ENCODE measurements around the gene ALCAM.
"Not testable (repeated sequence)": the region's sequence is repeated elsewhere in the genome, so short reads cannot be mapped to it uniquely, and the experiment has no call there.

The ALCAM gene

GRCh38 chr3:105537371-105538080 is 170.8 kb downstream of the ALCAM start:
- DNase-seq = no peak

- DNase-seq = no peak
Observed at GRCh38 chr3:105538483-105538882, 171.8 kb downstream of the ALCAM start.

GRCh38 chr3:105539897-105540296 is 173.2 kb downstream of the ALCAM start:
- DNase-seq = no peak

GRCh38 chr3:105542282-105543019 is 175.7 kb downstream of the ALCAM start:
- DNase-seq = no peak

DNA sequence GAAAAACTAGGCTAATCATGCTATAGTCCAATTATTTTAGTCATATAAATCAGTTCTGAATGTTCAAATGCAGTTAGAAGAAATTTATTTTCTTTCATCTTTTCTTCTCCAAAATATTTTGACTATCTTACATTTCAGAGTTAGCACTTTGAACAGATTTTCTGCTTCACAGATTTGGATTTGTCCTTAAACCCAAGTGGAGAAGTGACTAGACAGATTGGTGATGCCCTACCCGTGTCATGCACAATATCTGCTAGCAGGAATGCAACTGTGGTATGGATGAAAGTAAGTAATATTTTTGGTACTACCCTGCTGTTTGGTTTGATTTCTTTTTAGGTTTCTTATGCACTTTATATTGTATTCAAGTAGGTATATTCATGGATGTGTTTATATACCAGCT is 178.3 kb downstream of the ALCAM start:
- DNase-seq = no peak

GRCh38 chr3:105553851-105554250 is 187.1 kb downstream of the ALCAM start:
- no peak for DNase-seq

- DNase-seq = no peak
Observed at GRCh38 chr3:105555206-105555605, 188.5 kb downstream of the ALCAM start.

DNA sequence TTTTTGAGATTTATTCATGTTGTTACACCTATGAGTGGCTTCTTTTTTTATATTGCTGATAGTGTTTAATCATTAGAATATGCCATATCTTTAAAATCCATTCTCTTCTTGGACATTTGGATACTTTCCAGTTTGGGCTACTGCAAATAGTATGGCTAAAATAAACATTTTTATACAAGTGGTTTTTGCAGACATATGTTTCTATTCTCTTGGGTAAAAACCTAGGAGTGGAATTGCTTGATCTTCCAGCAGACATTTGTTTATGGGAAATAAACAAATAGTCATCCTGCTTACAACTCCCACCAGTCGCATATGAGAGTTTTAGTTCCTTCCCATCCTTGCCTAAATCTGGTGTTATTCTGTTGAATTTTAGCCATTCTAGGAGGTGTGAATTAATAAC is 193.1 kb downstream of the ALCAM start:
- DNase-seq = no peak

DNA sequence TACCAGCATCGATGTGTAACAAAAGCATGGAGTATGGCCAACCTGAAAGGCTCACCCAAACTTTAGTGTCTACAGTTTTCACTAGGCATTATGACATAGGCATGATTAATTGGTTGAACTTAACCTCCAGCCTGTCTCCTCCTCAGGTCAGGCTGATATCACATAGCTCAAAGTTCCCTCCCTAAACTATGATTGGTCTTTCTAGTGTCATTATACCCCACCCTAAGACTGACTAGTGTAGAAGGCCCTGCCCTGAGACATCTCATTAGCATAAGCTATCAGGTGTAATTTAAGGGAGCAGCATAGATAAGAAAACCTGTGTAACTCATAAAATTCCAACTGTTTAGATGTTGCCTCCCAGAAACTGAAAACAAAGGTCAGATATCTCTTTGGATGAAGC is 195.2 kb downstream of the ALCAM start:
- DNase-seq = no peak

- no peak for DNase-seq
Observed at GRCh38 chr3:105564546-105565288, 198.0 kb downstream of the ALCAM start.

DNA sequence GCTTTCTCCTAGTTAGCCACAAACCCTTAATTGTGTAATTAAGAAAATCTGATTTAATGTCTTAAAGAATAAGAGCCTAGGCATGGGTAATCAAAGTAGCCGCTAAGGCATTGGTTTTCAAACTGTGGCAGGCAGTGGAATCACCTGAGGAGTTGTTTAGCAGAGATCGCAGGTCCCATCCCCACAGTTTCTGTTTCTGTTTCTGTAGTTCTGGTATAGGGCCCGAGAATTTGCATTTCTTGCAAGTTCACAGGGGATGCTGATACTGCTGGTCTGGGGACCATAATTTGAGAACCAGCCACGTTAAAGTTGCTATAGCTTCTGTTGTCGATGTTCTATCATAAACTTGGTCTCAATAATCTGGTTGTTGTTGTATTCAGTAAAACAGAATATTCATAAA is 204.3 kb downstream of the ALCAM start:
- no peak for DNase-seq

GRCh38 chr3:105572501-105572900 is 205.8 kb downstream of the ALCAM start:
- DNase-seq = no peak

DNA sequence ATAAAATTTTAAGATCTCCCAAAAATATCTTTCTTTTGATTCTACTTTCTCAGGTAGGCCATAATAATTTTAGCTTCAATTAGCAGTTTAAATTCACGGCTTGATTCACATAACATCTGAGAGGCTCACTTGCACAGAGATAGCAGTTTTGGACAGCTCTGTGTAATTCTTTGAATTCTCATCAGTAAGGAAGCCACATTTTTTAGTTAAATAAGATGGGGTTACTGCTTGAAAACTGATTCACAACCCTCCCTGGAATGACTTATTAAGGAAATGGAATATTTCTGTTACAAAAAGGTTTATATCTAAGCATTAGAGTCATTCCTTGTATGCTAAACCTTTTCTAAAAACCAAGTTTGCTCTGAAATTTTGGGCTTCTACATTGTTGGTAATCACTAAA is 212.7 kb downstream of the ALCAM start:
- no peak for DNase-seq

DNA sequence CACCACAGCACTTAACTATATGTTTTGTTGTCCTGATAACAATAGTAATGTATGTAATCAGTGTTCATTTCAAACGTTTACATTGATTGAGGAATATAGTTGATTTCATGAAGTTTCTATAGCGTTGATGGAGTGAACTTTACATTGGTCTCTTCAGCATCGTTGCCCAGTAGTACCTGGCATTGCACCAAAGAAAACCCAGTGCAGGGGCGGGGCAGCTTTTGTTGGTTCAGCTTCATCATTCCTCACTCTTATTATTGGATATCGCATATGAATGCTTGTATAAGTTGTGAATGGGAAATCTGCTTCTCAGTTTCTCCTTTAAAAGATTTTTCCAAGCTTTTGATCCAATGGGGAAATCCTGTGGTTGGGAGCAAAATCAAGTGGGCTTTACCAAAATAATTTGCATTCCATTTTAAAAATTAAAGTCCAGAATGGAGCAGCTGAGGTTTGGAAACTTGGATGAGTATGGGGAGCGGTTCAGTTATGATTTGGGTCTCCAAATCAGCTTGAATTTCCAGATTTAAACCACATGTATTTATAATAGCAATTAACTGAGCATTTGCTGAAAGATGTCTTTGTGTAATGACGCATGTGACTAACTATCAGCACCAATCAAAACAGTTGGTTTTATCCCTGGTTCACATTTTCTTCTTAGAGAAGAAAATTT is 213.7 kb downstream of the ALCAM start:
- DNase-seq = no peak

DNA sequence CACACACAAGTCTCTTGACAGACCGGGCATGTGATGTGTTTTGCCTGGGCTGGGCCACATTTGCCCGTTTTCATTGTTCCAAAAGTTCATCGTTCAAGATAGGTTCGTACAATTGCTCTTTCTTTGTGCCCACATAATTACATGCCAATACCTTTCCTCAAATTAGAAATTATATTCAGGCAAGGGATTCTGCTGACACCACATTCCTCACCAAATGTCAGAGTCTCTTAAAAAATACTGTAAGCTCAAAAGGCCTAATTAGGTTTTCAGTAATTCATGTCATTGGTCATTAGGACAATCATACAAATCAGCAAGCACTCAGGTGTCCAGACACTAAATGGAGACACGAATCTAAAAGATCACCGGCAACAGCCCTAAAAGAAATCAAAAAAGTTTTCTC is 215.3 kb downstream of the ALCAM start:
- DNase-seq = no peak

GRCh38 chr3:105584003-105584790 is 217.5 kb downstream of the ALCAM start:
- DNase-seq = peak; percentile 75

DNA sequence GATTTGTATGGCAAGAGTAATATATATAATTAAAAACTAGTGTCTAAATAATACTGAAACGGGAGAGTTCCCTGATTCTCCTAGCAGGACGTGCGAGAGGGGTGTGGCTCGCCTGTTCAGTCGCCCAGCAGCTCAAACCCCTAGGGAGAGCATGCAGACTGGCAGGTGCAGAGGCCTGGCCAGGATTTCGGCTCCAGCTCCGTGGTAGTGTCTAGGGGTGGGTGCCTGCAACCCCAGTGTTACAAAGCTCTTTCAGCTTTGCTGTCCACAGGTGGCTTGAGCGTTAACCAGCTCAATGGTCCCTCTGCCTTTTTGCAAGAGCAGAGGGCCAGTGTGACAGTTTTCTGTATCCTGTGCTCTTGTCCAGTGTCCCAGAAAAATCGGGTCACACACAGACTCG is 226.6 kb downstream of the ALCAM start:
- no peak for DNase-seq

GRCh38 chr3:105594219-105594618 is 227.5 kb downstream of the ALCAM start:
- DNase-seq = no peak

DNA sequence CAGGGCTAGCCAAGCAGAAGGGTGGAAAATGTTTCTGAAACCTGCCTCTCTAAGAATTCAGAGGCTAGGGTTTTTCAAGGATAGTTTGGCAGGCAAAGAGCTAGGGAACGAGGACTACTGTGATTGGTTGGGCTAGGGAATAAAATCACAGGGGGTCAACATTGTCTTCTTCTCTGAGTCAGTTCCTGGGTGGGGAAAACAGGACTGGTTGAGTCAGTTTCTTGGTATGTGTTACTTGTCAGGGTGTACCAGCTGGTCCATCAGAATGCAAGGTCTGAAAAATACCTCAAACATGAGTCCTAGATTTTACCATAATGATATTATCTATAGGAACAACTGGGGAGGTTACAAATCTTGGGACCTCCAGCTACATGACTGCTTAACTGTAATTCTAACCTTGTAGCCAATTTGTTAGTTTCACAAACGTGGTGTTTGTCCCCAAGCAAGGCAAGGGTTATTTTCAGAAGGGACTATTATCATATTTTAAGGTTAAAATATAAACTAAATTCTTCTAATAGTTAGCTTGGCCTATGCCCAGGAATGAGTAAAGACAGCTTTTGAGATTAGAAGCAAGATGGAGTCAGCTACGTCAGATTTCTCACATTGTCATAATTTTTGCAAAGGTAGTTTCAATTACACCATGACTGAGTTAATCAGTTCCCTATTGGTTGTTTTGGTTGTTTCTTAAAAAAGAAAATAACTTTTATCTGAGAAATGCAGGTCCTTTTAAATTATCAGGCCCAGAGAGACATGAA is 231.5 kb downstream of the ALCAM start:
- peak; percentile 71 for DNase-seq

DNA sequence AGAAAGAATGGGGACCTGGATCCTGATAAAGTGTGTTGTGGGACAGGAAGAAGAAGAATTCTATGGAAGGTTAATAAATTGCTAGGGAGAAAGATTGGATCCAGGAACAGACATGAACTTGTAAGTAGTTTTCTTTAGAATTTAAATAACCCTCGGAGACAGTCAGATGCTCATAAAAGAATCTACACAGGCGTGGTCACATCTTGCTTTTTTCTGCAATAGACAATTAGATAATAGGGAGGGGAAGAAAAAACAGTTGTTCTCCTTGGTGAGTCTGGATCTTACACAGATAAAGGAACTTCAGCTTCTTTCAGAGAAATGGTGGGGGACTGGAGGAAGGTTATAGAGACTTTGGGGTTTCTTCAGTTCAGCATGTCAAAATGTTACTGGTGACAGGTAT is 232.6 kb downstream of the ALCAM start:
- DNase-seq = no peak

DNA sequence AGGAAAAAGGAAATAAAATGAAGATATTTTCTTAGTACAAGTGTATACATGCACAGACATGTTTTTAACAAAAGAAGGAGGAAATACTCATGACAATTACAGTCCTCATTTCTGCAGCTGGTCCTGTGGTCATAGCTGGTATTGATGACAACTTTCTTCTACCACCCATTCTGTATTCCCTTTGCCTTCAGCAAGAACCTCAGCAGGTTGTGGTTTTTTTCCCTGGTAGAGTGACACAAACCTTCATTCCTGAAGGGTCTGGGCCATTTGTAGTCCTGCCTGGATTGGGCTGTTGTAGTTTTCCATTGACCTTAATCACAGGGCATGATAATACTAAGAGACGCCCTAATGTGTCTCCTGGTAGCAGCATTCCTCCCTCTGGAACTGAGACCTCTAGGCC is 235.0 kb downstream of the ALCAM start:
- DNase-seq = not testable (repeated sequence)

DNA sequence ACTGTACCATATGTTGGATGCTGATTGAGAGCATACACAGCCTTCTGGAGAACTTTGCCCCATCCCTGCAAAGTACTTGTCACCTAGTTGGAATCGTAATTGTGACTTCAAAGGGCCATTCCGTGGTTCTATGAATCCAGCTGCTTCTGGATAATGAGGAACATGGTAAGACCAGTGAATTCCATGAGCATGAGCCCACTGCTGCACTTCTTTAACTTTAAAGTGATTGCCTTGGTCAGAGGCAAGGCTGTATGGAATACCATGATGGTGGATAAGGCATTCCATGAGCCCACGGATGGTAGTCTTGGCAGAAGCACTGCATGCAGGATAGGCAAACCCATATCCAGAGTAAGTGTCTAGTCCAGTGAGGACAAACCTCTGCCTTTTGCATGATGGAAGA is 235.6 kb downstream of the ALCAM start:
- not testable (repeated sequence) for DNase-seq

Measured in islet precursor cell (in vitro differentiated cells).